Measurements from ENCODE around the gene CMPK2. TPM values are rescaled to one million over a fixed set of nuclear protein-coding genes. Genes with fewer than 3 reads are reported as not detected.
"Not testable (repeated sequence)": the region's sequence is repeated elsewhere in the genome, so short reads cannot be mapped to it uniquely, and the experiment has no call there.

CMPK2 gene
- total RNA-seq, 1 experiment from 2014 or later: 2.6 TPM

DNA sequence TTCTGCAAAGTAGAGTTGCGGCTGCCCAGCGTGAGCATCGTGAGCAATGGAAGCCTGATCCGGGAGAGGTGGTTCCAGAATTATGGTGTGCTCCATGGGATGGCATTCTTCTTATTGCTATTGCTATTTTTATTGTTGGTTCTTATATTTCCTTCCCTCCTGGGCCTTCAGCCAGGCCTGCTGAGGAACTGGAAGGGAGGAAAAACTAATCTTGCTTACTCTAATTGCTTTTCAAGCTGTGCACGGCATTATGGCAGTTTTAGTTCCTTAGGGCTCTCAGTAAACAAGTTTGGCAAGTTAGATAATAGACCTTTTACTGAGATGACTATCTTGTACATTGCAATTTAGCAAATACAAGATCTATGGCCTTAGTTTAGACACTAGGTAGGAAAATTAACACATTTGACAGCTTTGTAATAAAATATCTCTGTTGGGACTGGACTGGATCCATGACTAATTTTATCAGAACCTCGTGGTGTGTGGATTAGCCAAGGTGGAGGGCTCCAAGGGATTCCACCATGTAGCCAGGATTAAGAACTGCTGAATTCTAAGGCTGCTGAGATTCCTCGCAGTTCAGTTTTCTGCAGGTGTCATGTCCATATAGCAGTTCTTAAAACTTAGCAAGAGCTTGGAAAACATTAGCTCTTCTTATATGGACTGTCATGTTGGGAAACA lies 17.9 kb upstream of the CMPK2 start:
- in situ Hi-C loops (cut with HindIII; ENCODE audit: low pct_unique_long_range_greater_than_20kb, low sequenced_read_pairs): no loop called here

DNA sequence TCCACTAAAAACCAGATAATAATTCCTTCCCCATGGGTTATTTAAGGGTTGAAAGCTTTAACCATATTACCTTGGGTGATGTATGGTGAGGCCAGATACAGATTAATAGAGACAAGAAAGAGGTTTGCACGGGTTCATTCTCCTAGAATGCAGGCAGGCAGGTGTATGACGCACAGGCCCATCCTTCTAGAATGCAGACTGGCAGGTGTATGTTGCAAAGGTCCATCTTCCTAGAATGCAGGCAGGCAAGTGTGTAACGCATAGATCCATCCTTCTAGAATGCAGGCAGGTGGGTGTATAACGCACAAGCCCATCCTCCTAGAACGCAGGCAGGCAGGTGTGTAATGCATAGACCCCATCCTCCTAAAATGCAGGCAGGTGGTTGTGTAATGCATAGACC lies 15.8 kb upstream of the CMPK2 start:
- DNase-seq (ENCODE audit: low read depth, low spot score): no peak
- in situ Hi-C loops (cut with HindIII; ENCODE audit: low pct_unique_long_range_greater_than_20kb, low sequenced_read_pairs): no loop called here

More for the DNA sequence above, 17.9 kb upstream of the CMPK2 start:
- no peak for DNase-seq (ENCODE audit: low read depth, low spot score)

GRCh38 chr2:6881046-6881445 lies 15.3 kb upstream of the CMPK2 start:
- no peak for DNase-seq (ENCODE audit: low read depth, low spot score)
- in situ Hi-C loops (cut with HindIII; ENCODE audit: low pct_unique_long_range_greater_than_20kb, low sequenced_read_pairs): no loop called here

GRCh38 chr2:6880200-6880733 lies 14.6 kb upstream of the CMPK2 start:
- DNase-seq (ENCODE audit: low read depth, low spot score): no peak
- in situ Hi-C loops (cut with HindIII; ENCODE audit: low pct_unique_long_range_greater_than_20kb, low sequenced_read_pairs): no loop called here

GRCh38 chr2:6879011-6879410 lies 13.3 kb upstream of the CMPK2 start:
- no peak for DNase-seq (ENCODE audit: low read depth, low spot score)
- in situ Hi-C loops (cut with HindIII; ENCODE audit: low pct_unique_long_range_greater_than_20kb, low sequenced_read_pairs): no loop called here

- DNase-seq (ENCODE audit: low read depth, low spot score): no peak
- in situ Hi-C loops (cut with HindIII; ENCODE audit: low pct_unique_long_range_greater_than_20kb, low sequenced_read_pairs): no loop called here
Observed at GRCh38 chr2:6878549-6878948, 12.8 kb upstream of the CMPK2 start.

DNA sequence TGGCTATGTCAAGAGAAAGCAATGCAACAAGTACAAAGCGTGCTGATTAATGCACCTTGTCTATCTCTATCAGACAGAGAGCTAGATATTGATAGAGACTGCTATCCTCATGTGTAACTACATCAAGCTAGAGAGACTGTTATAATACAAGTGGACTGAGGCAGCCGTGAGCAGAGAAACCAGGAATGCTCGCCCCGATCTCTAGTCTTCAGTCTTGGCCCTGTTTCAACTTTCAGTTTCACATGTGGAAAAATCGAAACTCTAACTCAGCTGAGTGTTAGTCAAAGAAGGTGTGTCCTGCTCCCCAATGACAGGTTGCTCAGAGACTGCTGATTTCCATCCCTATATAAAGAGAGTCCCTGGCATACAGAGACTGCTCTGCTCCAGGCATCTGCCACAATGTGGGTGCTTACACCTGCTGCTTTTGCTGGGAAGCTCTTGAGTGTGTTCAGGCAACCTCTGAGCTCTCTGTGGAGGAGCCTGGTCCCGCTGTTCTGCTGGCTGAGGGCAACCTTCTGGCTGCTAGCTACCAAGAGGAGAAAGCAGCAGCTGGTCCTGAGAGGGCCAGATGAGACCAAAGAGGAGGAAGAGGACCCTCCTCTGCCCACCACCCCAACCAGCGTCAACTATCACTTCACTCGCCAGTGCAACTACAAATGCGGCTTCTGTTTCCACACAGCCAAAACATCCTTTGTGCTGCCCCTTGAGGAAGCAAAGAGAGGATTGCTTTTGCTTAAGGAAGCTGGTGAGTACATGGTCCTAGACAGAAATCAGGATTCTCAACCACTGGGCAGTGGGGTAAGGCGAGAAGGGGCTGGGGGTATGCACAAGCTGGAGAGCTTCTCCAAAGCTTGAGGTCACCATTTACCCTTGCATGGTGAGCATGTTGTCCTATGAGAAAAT lies 11.9 kb upstream of the CMPK2 start, which contains the start of gene RSAD2:
TSS of gene RSAD2 (plus strand) at position 376 of the 903 bp plus-strand sequence. CDS start at position 400, 24 bp downstream.
- DNase-seq (ENCODE audit: low read depth, low spot score): peak; percentile 17
- in situ Hi-C loops (cut with HindIII; ENCODE audit: low pct_unique_long_range_greater_than_20kb, low sequenced_read_pairs): no loop called here

- in situ Hi-C loops (cut with HindIII; ENCODE audit: low pct_unique_long_range_greater_than_20kb, low sequenced_read_pairs): no loop called here
- DNase-seq (ENCODE audit: low read depth, low spot score): no peak
Observed at GRCh38 chr2:6876309-6876708, 10.6 kb upstream of the CMPK2 start.

GRCh38 chr2:6874032-6874431 lies 8.3 kb upstream of the CMPK2 start:
- no peak for DNase-seq (ENCODE audit: low read depth, low spot score)
- in situ Hi-C loops (cut with HindIII; ENCODE audit: low pct_unique_long_range_greater_than_20kb, low sequenced_read_pairs): no loop called here

DNA sequence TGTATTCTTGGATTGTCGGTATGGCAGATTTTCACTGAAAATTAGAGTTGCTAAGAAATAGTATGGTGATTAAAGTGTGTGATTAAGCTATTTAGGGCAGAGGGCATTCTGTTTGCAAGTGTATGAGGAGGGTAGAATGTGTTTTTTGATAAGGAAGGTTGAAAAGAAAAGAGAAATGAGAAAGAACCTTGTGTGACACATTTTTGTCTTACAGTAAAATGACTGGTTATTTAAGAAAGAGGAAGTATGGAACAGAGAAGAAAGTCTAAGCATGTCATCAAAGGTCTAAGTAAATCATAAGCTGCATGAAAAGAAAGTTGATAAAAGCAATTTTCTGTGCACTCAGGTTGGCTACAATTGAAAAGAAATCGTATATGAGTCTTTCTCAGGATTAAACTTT lies 6.7 kb upstream of the CMPK2 start:
- in situ Hi-C loops (cut with HindIII; ENCODE audit: low pct_unique_long_range_greater_than_20kb, low sequenced_read_pairs): no loop called here
- DNase-seq (ENCODE audit: low read depth, low spot score): no peak

DNA sequence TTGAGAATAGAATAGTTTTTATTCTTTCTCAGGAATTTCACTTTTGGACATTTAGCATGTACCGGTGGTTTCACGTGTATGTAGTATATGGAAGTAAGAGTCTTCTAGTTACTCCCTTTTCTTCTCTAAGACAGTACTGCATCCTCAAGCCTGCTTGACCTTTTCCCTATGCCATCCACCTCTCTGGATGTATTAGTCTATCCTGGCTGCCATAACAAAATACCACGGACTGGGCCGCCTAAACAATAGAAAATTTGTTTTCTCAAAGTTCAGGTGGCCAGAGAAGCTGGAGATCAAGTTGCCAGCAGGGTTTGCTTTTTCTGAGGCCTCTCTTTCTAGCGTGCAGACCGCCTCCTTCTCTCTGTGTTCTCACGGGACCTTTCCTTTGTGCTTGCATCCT lies 1.3 kb upstream of the CMPK2 start:
- in situ Hi-C loops (cut with HindIII; ENCODE audit: low pct_unique_long_range_greater_than_20kb, low sequenced_read_pairs): no loop called here
- no peak for DNase-seq (ENCODE audit: low read depth, low spot score)

DNA sequence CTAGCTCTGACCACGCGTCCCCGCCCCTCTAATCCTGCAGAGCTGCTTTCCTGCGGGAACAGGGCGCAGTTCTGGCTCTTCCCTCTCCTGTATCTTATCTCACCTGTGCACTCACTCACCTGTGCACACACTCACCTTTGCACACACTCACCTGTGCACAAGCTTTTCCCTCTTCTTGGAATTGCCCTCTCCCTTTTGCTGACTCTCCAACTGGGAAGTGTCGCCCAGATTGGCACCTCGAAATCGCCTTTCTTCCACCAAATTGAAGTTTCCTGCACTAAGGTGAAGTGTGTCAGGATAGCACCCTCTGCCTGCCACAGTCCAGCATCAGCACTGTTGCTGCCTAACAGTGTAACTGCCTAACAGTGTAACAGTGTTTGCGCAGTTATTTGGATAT lies 566 bp upstream of the CMPK2 start:
- peak; percentile 48 for DNase-seq (ENCODE audit: low read depth, low spot score)

GRCh38 chr2:6864923-6865345 lies 773 bp downstream of the CMPK2 start:
- in situ Hi-C loops (cut with HindIII; ENCODE audit: low pct_unique_long_range_greater_than_20kb, low sequenced_read_pairs): no loop called here
- no peak for DNase-seq (ENCODE audit: low read depth, low spot score)

More for the DNA sequence above, 566 bp upstream of the CMPK2 start:
- in situ Hi-C loops (cut with HindIII; ENCODE audit: low pct_unique_long_range_greater_than_20kb, low sequenced_read_pairs): no loop called here

DNA sequence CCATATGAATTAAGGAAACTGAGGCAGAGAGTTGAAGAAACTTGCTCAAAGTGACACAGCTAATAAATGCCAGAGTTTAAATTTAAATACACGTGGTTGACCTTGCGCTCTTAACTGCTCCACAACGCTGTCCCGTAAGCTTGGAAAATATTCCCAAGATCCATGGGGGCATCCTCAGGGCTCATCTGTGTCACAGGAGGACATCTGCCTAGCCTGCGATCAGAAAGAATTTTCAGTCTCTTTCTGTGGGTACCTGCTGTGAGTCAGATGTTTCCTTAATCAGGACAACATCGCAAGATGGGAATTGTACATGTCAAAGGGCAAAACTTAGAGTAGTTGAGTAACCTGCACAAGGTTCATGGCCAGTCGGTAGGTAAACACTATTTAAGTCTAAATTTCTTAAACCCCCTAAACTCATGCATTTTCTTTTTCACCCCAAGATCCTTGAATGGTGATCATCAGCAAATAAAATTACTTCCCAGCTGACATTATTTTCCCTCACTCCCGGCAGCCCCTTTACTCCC lies 1.4 kb downstream of the CMPK2 start:
- DNase-seq (ENCODE audit: low read depth, low spot score): no peak
- in situ Hi-C loops (cut with HindIII; ENCODE audit: low pct_unique_long_range_greater_than_20kb, low sequenced_read_pairs): no loop called here

- no peak for DNase-seq (ENCODE audit: low read depth, low spot score)
- in situ Hi-C loops (cut with HindIII; ENCODE audit: low pct_unique_long_range_greater_than_20kb, low sequenced_read_pairs): no loop called here
Observed at GRCh38 chr2:6863792-6864191, 1.9 kb downstream of the CMPK2 start.

GRCh38 chr2:6860296-6860695 lies 5.4 kb downstream of the CMPK2 start:
- in situ Hi-C loops (cut with HindIII; ENCODE audit: low pct_unique_long_range_greater_than_20kb, low sequenced_read_pairs): no loop called here
- no peak for DNase-seq (ENCODE audit: low read depth, low spot score)

GRCh38 chr2:6858466-6859027 lies 7.2 kb downstream of the CMPK2 start:
- in situ Hi-C loops (cut with HindIII; ENCODE audit: low pct_unique_long_range_greater_than_20kb, low sequenced_read_pairs); DNase-seq (ENCODE audit: low read depth, low spot score): not testable (repeated sequence)

DNA sequence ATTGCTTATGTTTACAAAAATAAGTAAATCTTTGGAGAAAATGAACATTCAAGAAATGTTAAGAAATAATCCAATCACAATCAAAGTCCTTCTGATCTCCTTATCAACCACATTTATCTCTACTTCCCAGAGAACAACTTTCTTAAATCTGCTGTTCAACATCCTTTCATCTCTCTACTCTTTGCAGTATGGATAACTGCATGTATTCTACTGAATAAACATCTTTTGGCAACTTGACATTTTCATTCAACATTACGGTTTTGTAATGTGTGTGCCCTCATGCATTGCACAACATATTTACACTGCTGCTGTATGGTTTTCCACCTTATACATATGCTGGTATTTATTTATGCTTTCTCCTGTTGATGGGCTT lies 9.2 kb downstream of the CMPK2 start:
- DNase-seq (ENCODE audit: low read depth, low spot score): no peak
- in situ Hi-C loops (cut with HindIII; ENCODE audit: low pct_unique_long_range_greater_than_20kb, low sequenced_read_pairs): no loop called here
